ENCODE results near the gene INTS15. TPM values are rescaled to one million over a fixed set of nuclear protein-coding genes. Genes with fewer than 3 reads are reported as not detected.
"Not testable (repeated sequence)": the region's sequence is repeated elsewhere in the genome, so short reads cannot be mapped to it uniquely, and the experiment has no call there.

INTS15 gene
- total RNA-seq, 4 donors from 2014 or later: 21.3 to 34.5 (median 29.7) TPM

GRCh38 chr7:6634021-6634420 lies 44.2 kb downstream of the INTS15 start:
- DNase-seq (ENCODE audit: low spot score in 2 of 2): no peak
- H3K4me3 ChIP-seq (ENCODE audit: low read depth, poor library complexity, severe bottlenecking): no peak overlapping the region
- 82% methylated on average over 8 of the region's 8 CpGs for WGBS, 2 donors
- intact Hi-C loops (cut with DNase I; ENCODE audit: low total_unique reads): no loop called here
- no peak for TF ChIP-seq POLR2A (IDR thresholded peaks at IDR 0.05)
- TF ChIP-seq CTCF (IDR thresholded peaks at IDR 0.05): no peak

GRCh38 chr7:6634971-6635370 lies 45.1 kb downstream of the INTS15 start:
- H3K4me3 ChIP-seq (ENCODE audit: low read depth, poor library complexity, severe bottlenecking); intact Hi-C loops (cut with DNase I; ENCODE audit: low total_unique reads); DNase-seq (ENCODE audit: low spot score in 2 of 2): not testable (repeated sequence)
- 80 to 83% methylated on average over 5 of the region's 5 CpGs for WGBS, 2 donors

GRCh38 chr7:6636741-6637543 lies 47.1 kb downstream of the INTS15 start, which contains the start of gene ZNF316:
Gene ZNF316, plus strand, starts transcription at chr7:6637318. Its CDS starts 5,092 bp downstream, at chr7:6642410.
- no peak for DNase-seq (ENCODE audit: low spot score in 2 of 2)
- H3K4me3 ChIP-seq (ENCODE audit: low read depth, poor library complexity, severe bottlenecking): peak within 1 kb of the TSS; percentile 84
- TF ChIP-seq POLR2A (IDR thresholded peaks at IDR 0.05): peak in 1 of 2 donors; percentile 32
- TF ChIP-seq CTCF (IDR thresholded peaks at IDR 0.05): no peak
- intact Hi-C loops (cut with DNase I; ENCODE audit: low total_unique reads): no loop called here
- 2% methylated on average over 23 to 46 of the region's 104 CpGs for WGBS, 2 donors

- intact Hi-C loops (cut with DNase I; ENCODE audit: low total_unique reads): no loop called here
- peak overlapping the region; percentile 63 for H3K4me3 ChIP-seq (ENCODE audit: low read depth, poor library complexity, severe bottlenecking)
- WGBS, 2 donors: 1 to 14% methylated on average over 6 to 31 of the region's 60 CpGs
- TF ChIP-seq POLR2A (IDR thresholded peaks at IDR 0.05) (no peak), CTCF (IDR thresholded peaks at IDR 0.05) (no peak)
- DNase-seq (ENCODE audit: low spot score in 2 of 2): no peak
Observed at GRCh38 chr7:6637544-6638229, 47.9 kb downstream of the INTS15 start.

GRCh38 chr7:6639032-6639431 lies 49.2 kb downstream of the INTS15 start:
- no peak overlapping the region for H3K4me3 ChIP-seq (ENCODE audit: low read depth, poor library complexity, severe bottlenecking)
- 78 to 83% methylated on average over 4 of the region's 4 CpGs for WGBS, 2 donors
- TF ChIP-seq POLR2A (IDR thresholded peaks at IDR 0.05) (no peak), CTCF (IDR thresholded peaks at IDR 0.05) (no peak)
- intact Hi-C loops (cut with DNase I; ENCODE audit: low total_unique reads): no loop called here
- no peak for DNase-seq (ENCODE audit: low spot score in 2 of 2)

GRCh38 chr7:6639627-6640026 lies 49.8 kb downstream of the INTS15 start:
- TF ChIP-seq POLR2A (IDR thresholded peaks at IDR 0.05) (no peak), CTCF (IDR thresholded peaks at IDR 0.05) (no peak)
- WGBS, 2 donors: 86 to 94% methylated on average over 10 to 11 of the region's 11 CpGs
- no peak overlapping the region for H3K4me3 ChIP-seq (ENCODE audit: low read depth, poor library complexity, severe bottlenecking)
- intact Hi-C loops (cut with DNase I; ENCODE audit: low total_unique reads): loop anchor here (2.0 kb wide), 1 partner anchor 51 kb away; no protein-coding TSS in a partner anchor
- DNase-seq (ENCODE audit: low spot score in 2 of 2): no peak
